ENCODE measurements around the gene SLC5A10.

The SLC5A10 gene

DNA sequence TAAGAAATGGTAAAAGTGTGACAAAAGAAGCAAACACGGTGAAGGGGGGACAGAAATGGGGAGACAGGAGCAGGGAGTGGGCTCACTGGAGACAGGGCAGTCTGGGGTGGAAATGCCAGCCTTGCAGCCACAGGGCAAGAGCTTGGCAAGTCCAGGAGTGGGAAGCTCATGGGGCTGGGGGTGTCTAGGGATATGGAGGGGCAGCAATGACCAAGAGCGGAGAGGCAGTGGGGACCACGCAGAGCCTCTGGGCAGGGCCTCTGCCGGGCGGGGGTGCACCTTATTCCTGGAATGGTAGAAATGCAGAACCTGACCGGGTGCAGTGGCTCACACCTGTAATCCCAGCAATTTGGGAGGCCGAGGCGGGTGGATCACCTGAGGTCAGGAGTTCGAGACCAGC is 12.6 kb downstream of the SLC5A10 start:
- DNase-seq (ENCODE audit: low spot score) = no peak

DNA sequence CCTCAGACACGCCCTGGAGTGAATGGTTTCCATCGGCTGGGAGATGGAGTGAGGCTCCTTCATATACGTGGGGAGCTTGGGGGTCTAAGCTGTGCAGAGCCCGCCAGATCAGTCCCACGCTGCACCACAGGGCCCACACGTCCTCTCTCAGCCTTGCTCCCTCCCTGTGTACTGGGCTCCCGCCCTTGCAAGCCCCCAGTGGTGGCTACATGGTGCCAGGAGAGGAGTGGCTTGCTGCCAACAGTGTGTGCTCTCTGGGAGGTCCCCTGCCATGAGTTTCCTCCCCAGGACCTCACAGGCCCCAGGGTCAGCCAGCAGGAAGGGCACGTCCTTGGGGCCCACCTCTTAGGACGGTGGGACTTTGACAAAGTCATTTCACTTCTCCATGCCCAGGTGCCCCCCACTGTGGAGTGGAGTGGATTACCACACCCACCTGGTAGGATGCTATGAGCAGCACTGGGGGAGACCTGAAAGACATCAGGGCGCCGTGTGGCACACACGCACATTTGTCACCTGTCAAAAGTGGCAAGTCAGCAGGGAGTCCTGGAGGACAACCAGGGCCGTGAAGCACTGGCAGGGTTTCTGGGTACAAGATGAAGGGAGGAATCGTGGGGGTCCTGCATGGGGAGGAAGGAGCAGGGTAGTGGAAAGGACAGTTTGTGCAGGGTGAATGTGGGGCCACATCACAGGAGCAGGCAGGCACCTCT is 13.7 kb downstream of the SLC5A10 start:
- no peak for DNase-seq (ENCODE audit: low spot score)

DNA sequence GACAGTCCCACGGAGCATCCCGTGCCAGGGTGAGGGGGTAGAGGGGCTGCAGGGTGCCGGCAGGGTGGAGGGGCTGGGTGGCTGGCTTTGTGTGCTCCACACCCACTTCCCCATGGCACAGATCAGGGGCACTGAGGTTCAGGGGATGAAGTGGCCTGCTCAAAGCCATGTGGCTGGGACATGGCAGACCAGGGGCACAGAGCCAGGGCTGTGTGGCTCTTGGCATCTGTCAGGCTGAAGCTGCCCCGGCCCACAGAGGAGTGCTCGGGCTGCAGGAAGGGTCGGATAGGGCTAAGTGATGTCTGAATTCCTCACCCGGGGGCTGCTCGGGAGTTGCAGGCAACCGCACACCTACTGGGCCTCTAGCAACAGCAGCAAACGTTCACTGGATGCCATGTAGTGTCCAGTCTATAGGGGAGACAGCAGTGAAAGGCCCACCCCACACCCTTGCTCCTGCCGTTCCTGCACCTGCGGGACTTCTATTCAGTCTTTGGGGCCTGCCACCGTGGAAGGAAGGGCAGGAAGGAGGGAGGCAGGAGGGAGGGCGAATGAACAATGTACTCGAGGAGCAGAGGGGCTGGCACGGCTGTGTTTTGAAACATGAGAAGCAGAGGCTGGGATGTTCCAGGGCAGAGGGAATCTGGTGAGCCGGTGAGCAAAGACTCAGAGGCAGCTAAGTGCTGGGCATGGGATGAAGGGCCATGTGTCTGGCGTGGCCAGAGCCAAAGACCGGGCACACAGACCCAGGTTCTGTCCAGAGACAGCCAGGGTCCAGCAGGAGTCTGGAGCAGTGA is 15.1 kb downstream of the SLC5A10 start:
- no peak for DNase-seq (ENCODE audit: low spot score)

DNA sequence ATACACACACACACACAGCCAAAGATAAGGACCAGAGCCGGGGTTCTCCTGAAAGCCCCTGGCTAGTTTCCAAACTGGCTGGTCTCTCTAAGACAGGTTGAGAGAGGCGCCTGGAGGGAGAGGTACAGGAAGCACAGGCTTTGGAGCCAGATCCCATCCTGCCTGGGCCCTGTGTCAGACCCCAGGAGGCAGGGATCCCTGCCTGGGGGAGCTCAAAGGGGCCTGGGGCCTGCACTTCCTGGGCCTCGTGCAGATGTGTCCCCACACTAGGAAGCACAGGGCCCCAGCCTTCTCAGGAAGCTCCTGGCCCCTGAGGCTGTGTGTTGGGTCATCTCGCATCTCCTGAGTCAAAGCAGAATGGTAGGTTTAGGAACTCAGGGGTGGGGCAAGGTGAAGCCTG is 16.0 kb downstream of the SLC5A10 start:
- DNase-seq (ENCODE audit: low spot score) = no peak

DNA sequence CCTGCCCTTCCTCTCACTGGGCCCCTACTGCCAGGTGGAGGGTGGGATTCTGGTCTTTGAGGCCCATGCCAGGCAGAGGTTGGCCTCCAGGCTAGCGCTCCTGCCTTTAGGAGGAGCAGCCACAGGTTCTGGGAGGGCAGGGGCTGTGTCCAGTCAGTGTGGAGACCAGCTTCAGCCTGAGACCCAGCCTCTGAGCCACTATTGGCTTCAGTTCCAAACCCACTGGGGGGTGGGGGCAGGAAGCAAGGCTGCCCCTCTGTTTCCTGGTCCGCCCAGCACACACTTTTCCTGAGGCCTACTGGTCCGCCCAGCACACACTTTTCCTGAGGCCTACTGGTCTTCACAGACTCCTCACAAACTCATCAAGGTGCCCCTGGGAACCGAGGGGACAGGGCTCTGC is 16.4 kb downstream of the SLC5A10 start:
- no peak for DNase-seq (ENCODE audit: low spot score)

DNA sequence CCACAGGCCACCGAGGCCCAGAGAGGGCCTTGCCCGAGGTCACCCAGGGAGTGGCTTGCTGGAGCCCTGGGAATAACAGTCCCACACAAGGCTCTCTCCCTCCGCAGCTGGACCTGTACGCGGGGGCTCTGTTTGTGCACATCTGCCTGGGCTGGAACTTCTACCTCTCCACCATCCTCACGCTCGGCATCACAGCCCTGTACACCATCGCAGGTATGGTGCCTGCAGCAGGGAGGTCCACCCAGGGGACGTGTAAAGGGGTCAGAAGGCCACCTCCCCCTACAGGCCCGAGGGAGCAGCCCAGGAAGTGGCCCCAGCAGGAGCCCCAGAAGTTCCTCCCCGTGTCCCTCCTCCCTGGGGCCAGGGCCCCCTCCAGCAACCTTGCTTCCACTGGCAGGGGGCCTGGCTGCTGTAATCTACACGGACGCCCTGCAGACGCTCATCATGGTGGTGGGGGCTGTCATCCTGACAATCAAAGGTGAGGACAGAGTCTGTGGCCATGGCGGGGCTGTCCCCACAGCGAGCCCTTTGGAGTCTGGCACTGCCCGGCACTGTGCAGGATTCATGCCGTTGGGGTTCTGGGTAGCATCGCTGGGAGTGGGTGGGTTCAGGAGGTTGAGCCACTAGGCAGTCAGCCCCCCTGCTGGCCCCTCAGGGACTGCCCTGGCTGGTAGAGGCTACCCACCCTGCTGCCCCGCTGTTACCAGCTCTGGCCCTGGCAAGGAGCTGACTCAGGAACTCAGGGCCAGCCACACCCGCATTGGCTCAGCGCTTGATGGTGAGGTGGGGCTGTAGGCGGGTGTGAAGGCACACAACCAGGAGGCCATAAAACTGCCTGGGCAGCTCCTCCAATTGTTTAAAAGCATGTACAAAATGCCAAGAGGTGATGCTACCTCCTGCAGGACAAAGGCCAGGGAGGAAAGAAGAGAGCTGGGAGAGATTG is 17.3 kb downstream of the SLC5A10 start:
- no peak for DNase-seq (ENCODE audit: low spot score)

DNA sequence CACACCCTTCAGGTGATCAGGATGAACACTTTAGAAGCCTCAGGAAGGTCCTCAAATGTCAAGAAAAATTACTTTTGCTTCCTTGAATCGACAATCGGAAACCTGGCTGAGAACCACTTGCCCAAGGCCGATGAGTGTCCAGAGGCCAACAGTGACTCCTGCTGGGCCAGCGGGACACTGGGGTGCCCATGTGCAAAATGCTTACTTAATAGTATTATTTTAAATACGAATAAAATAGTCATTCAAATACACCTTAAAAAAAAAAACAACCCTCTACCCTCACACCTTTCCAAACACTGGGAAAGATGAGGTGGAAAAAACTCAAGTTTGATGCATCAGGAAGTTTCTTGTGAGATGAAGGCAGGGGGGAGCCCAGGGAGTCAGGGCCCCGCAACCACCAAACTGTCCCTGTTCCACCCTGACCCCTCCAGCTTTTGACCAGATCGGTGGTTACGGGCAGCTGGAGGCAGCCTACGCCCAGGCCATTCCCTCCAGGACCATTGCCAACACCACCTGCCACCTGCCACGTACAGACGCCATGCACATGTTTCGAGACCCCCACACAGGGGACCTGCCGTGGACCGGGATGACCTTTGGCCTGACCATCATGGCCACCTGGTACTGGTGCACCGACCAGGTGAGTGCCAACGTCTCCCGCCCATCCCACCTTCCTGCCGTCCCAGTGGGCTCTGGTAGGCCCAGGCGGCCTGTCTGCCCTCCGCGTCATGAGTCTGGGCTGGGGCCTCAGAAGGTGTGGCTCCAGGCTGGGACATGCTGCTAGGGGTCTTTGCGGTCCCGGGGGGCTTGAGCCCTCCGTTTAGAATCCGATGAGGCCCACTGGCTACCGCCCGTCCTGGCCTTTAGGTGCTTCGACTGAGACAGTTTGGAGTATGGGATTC is 18.9 kb downstream of the SLC5A10 start:
- DNase-seq (ENCODE audit: low spot score) = no peak

DNA sequence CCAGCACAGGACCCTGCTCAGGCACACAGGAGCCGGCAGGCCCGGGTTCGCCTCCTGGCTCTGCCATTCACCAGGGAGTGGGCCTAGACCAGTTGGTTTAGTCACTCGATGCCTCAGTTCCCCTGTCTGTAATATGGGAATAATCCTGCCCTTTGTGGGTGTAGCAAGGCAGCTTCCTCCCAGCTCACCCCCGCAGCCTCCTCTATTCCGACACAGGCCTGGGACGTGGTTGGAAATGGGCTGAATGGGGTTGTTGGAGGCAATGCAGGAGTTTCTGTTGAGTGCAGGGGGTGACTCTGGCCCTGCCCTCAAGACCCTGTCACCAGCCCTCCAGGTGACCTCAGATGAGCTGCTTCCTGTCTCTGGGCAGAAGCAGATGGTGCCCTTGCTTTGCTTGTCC is 19.8 kb downstream of the SLC5A10 start:
- no peak for DNase-seq (ENCODE audit: low spot score)

DNA sequence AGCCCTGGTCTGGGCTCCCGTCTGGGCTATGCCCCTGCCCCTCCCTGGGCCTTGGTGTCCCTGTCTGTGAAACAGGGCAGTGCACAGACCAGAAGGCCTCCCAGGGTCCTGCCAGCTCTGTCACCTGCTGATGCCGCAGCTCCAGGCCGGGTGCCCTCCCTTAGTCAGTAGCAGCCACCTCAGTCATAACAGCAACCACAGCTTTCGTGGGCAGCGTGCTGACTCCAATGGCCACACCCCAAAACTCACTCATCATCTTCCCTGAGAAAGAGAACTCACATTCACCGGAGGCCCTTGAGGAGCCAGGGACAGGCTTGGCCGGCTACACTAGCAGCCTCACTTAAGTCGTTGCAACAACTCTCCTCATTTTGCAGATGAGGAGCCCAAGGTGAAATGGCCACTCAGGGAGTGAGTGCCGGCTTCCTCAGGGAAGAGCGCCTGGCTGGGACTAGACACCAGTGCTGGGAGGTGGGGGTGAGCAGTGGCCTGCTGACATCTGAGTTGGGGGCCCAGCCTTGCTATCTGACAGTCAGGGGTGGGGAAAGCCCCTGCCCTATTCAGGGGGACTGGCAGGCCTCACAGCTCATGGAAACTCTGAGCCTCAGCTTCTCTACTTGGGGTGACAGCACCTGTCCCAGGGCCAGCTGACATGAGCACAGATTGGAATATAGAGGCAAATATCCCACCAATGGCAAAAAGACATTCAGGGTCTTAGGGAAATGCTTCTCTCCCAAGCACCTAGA is 22.6 kb downstream of the SLC5A10 start:
- DNase-seq (ENCODE audit: low spot score) = no peak

DNA sequence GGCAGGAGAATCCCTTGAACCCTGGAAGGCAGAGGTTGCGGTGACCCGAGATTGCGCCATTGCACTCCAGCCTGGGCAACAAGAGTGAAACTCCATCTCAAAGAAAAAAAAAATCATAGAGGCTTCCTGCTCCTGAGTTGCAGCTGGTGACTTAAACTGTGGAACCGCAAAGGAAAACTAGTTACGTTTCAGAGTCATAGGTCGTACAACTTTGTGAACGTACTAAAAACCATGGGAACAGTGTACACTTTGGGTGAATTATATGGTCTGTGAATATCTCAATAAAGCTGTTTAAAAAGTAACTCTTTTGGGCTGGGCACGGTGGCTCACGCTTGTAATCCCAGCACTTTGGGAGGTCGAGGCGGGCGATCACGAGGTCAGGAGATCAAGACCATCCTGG is 23.6 kb downstream of the SLC5A10 start:
- DNase-seq (ENCODE audit: low spot score) = no peak

DNA sequence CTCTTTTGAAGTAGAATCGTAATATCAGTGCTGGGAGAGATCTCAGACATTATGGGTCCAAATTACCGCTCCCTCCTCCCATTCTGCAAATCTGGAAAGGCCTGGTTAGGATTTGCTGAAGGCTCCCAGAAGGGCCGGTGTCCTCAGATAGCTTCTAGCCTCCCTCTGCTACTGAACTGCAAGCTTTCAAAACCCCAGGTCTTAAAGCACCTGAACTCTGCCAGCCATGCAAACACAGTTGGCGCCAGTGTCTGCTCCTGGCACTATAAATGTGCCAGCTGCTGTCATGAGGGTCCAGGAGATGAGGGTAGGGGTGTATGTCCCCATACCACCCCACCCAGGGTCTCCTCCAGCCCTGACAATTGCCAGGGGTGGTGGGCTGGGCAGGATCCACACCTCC is 24.2 kb downstream of the SLC5A10 start:
- DNase-seq (ENCODE audit: low spot score) = no peak

DNA sequence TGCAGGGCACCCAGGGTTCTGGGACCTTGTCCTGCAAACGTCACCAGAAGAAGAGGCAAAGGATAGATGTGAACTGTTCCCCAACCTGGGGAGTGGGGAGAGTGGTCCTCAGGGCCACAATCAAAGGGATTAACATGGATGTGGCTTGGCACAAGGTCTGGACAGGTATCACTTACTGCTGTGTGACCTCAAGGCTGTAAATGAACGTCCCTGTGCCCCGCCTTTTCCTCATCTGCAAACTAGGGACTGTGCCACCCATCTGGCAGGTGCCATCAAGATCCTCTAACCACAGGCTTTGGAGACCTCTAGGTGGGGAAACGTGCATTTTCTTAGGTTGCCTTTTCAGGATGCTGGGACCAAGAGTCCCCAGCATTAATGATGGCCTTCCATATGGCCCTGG is 25.1 kb downstream of the SLC5A10 start:
- DNase-seq (ENCODE audit: low spot score) = no peak

DNA sequence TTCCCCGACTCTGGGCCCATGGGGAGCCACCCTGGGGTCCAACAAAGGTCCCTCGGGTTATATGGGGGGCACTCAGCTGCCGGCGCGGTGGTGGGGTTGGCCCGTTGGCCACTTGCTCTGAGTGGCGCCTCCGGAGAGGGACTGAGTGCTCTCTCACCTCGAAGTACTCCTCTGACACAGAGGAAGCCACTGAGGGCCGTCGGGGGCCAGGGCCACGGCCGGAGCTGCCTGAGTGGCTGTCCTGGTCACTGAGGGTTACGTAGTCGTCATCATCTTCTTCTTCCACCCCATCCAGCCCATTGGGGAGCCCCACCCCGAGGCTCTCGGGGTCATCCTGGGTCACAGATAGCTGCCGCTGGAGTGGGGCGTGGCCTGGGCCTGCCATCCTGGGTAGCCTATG is 25.7 kb downstream of the SLC5A10 start:
- no peak for DNase-seq (ENCODE audit: low spot score)

DNA sequence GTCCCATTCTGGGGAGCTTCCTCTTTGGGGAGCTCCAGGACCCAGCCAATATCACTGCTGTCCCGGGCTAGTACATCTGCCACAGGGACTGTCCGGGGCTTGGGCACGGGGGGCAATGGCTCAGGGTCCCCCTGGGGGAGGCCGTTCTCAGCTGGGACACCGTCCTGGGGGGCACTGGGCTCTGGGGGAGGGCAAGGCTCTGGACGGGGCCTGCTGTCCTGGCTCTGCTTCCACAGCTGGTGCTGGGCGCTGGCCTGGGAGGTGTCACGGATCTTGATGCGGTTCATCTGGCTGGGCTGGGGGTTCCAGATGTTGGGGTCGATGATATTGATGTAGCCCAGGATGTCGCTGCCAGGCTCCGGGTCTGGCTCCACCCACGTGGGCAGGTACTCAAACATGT is 26.1 kb downstream of the SLC5A10 start:
- no peak for DNase-seq (ENCODE audit: low spot score)

DNA sequence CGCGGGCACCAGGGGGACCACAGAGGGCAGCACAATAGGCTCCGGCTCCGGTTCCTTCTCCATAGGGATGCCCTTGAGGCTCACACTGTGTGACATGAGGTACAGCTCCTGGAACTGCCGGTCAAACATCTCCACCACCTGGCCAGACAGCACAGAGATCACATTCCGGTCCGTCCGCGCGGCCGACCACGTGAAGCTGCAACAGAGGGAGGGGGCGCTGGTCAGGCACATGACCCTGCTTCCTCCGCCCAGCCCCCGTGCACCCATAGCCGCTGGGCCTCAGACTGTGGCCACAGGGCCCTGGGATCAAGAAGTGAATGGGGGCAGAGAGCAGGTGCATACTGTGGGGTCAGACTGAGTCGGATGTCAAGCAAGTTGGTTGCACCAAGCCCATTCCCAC is 26.7 kb downstream of the SLC5A10 start:
- DNase-seq (ENCODE audit: low spot score) = no peak

DNA sequence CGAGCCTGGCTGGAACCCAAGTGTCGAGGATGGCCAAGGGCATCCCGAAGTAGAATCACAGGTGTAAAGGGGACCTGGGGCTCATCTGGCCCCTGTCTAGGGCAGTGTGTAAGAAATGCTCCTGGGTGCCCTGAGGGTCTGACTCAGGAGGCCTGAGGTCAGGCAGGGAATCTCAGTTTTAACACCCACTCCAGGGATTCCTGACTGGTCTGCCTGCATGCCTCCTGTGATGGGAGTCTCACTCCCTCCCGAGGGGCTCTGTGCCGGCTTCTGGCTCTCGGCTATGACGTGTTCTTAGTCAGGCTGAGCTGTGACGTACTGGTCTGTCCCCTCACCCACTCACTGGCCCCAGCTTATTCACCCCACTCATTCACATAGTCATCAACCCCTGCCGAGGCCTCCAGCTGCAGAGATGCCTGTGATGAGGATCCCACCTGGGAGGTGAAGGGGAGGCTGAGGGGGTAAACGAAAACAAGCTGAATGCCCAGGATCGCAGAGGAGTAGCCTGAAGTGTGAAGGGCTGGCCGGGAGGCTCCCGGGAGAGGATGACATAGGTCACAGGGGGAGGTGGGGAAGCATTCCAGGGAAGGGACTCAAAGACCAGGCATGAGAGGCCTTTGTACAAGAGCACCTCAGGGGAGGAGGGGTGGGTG is 28.8 kb downstream of the SLC5A10 start:
- no peak for DNase-seq (ENCODE audit: low spot score)

DNA sequence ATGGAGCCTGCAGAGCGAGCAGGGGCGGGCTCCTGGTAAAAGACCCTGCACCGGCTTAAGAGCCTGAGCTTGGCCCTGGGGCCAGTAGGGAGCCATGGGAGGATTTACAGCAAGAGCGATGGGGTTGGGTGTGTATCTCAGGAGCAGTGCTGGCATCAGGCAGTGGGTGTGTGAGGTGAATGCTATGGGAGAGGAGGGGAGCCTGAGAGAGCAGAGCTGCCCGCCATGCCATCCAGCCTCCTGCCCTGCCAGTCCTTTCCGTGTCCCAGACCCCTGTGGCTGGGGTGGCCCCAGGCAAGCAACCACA is 29.3 kb downstream of the SLC5A10 start:
- DNase-seq (ENCODE audit: low spot score) = no peak

DNA sequence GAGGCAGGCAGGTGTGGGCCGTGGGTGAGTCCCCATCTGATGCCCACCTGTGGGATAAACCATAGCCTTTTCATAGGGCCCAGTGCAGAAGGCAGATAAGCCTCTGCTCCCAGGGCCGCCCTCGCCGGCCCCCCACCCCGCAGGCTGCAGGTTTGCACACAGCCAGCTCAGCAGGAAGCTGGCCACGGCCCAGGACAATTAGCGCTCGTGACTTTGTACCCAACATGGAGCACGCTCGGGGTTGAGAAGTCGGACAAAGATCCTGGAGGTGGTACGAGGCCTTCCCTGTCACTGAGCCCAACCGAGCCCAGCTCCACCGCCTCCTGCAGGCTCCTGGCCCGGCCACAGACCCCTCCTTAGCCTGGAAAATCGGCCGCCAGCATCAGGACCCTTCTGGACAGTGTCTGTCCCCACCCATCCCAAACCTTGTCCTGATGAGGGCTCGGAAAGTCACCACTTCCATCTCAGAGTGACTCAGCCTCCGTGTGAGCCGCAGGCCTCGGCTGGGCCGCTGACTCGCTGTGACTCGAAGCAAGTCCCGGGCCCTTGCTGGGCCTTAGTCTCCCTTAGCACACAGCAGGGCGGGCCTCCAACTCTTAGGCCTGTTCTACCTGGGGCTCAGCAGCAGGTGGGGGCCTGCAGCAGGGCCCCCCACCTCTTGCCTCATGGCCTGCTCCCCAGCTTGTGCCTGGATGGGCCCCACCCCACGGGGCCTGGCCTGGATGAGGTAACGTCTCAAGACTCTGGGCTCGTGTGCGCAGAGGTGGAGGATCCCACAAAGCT is 29.9 kb downstream of the SLC5A10 start:
- DNase-seq (ENCODE audit: low spot score) = no peak

DNA sequence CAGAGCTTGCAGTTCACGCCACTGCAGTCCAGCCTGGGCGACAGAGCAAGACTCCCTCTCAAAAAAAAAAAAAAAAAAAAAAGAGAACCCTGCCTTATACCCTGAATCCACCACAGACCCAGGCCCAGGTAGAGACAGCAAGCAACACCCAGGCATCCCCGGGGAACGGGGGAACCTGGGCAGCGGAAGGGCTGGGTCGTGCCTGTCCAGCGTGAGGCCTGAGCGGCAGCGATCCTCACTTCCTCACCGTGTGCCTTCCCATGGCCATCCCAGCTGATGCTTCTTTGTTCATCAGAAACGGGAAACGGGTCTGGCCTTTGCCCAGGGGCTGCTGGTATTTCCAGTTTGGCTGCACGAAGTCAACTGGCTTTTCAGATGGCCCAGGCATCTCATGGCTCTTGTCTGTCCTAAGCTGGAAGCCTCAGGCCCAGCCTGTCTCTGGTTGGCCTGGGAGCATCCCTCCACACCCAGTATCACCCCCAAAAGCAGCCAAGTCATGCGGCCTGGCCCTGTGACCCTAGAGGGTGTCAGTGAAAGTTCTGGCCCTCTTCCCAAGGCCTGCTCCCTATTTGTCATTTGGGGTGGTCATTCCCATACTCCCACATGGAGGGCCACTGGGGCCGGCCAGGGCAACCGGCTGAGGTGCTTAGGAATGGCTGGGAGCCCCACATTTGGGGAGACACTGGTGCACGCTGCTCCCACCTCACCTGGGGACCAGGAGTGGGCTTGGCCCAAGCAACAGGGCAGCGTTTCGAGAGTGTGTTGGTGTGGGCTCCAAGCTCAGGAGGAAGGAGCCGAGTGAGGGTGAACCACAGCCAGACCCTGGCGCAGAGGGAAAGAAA is 32.5 kb downstream of the SLC5A10 start:
- DNase-seq (ENCODE audit: low spot score) = no peak

Measured in globus pallidus (tissue), 1 donor.